SK-N-SH treated with all-trans-retinoic acid at 6 μM for 48 hours (cell line): ENCODE measurements around the gene SAMHD1.

Source experiments
- ARNTL ChIP-seq: fragments of 450-650 bp; formaldehyde crosslinking; IDR thresholded peaks from 2 replicates; pipeline ENCODE4 v1.5.0; 2020; ENCODE audit warnings: low read depth, mild to moderate bottlenecking, moderate library complexity, borderline replicate concordance
- BACH2 ChIP-seq: fragments of 250-450 bp; sonication (Bioruptor Pico); IDR thresholded peaks from 2 replicates; pipeline ENCODE4 v1.9.0; 2021; ENCODE audit warnings: mild to moderate bottlenecking, borderline replicate concordance
- GLIS3 ChIP-seq: fragments of 250-450 bp; sonication (Bioruptor Pico); IDR thresholded peaks from 2 replicates; pipeline ENCODE4 v1.5.0; 2020; ENCODE audit warnings: mild to moderate bottlenecking, moderate library complexity
- ISL1 ChIP-seq: fragments of 250-450 bp; sonication (Bioruptor Pico); IDR thresholded peaks from 2 replicates; pipeline ENCODE4 v2.1.2; 2022; ENCODE audit warnings: mild to moderate bottlenecking, moderate library complexity
- PPARA ChIP-seq: fragments of 250-450 bp; sonication (Bioruptor Pico); IDR thresholded peaks from 2 replicates; pipeline ENCODE4 v1.5.0; 2020; ENCODE audit warnings: mild to moderate bottlenecking, borderline replicate concordance
- RARB ChIP-seq: fragments of 250-450 bp; sonication (Bioruptor Pico); IDR thresholded peaks from 2 replicates; pipeline ENCODE4 v1.8.0; 2021; ENCODE audit warnings: mild to moderate bottlenecking, moderate library complexity
- SNAI2 ChIP-seq: fragments of 250-450 bp; sonication (Bioruptor Pico); IDR thresholded peaks from 2 replicates; pipeline ENCODE4 v1.5.0; 2020; ENCODE audit warnings: mild to moderate bottlenecking, moderate library complexity
- TOX ChIP-seq: fragments of 250-450 bp; sonication (Bioruptor Pico); IDR thresholded peaks from 2 replicates; pipeline ENCODE4 v1.8.0; 2021; ENCODE audit warnings: mild to moderate bottlenecking, moderate library complexity, borderline replicate concordance

DNA sequence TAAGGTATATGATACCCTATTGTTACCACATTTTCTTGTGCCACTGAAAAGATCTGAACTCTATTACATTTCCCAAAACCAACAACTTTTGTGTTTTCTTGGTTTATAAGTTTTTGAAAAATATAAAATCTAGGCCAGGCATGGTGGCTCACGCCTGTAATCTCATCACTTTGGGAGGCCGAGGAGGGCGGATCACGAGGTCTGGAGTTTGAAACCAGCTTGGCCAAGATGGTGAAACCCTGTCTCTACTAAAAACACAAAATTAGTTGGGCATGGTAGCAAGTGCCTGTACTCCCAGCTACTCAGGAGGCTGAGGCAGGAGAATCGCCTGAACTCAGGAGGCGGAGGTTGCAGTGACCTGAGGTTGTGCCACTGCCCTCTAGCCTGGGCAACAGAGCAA, 34.3 kb downstream of the SAMHD1 start:
- TF ChIP-seq TOX (CRISPR knock-in tag) = no peak
- no peak for TF ChIP-seq PPARA (CRISPR knock-in tag)
- no peak for TF ChIP-seq RARB (CRISPR knock-in tag)
- no peak for TF ChIP-seq GLIS3
- no peak for TF ChIP-seq ARNTL (CRISPR knock-in tag)
- TF ChIP-seq SNAI2 (CRISPR knock-in tag) = no peak
- TF ChIP-seq BACH2 = no peak
- no peak for TF ChIP-seq ISL1 (CRISPR knock-in tag)
